ENCODE results near the gene SPAG9. TPM values are rescaled to one million over a fixed set of nuclear protein-coding genes. Genes with fewer than 3 reads are reported as not detected.
"Not testable (repeated sequence)": the region's sequence is repeated elsewhere in the genome, so short reads cannot be mapped to it uniquely, and the experiment has no call there.

SPAG9 gene
- total RNA-seq, 1 donor from 2014 or later: 116 TPM

- H3K9me3 ChIP-seq: no peaks in the 10 kb centered on the region
- H3K27me3 ChIP-seq: no peaks in the 10 kb centered on the region
- peak overlapping the region; percentile 55 for H3K4me3 ChIP-seq
- peaks cover 21% of the 10 kb centered on the region for H3K4me1 ChIP-seq
- H3K27ac ChIP-seq: peak overlapping the region; percentile 85
- intact Hi-C loops (cut with DNase I): no loop called here
- ATAC-seq: peak; percentile 91
- TF ChIP-seq CTCF (IDR thresholded peaks at IDR 0.05): no peak
- DNase-seq: peak; percentile 94
- H3K36me3 ChIP-seq: no peaks in the 10 kb centered on the region
Measured at GRCh38 chr17:50944054-50944901, 176.4 kb downstream of the SPAG9 start.

- Histone ChIP-seq H3K27me3 (no peaks in the 10 kb centered on the region), H3K4me1 (peaks cover 19% of the 10 kb centered on the region), H3K4me3 (no peak overlapping the region), H3K9me3 (no peaks in the 10 kb centered on the region), H3K27ac (peak overlapping the region; percentile 85), H3K36me3 (no peaks in the 10 kb centered on the region)
- DNase-seq (peak; percentile 51), ATAC-seq (no peak)
- no peak for TF ChIP-seq CTCF (IDR thresholded peaks at IDR 0.05)
- intact Hi-C loops (cut with DNase I): no loop called here
Measured at GRCh38 chr17:50943575-50943933, 177.1 kb downstream of the SPAG9 start.

DNA sequence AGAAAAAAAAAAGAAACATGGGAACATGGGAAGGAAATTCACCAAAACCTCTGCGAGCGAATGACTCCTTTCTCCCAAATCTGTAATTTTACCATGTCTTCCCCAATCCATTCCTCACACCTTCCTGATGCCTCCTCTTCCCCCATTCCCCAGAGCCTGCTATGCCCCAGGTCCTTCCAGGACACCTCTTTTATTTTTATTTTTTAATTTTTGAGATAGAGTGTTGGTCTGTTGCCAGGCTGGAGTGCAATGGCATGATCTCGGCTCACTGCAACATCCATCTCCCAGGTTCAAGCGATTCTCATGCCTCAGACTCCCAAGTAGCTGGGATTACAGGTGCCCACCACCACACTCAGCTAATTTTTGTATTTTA, 179.0 kb downstream of the SPAG9 start:
- intact Hi-C loops (cut with DNase I); DNase-seq; ATAC-seq; H3K9me3 ChIP-seq; H3K36me3 ChIP-seq; H3K27ac ChIP-seq; H3K27me3 ChIP-seq; H3K4me3 ChIP-seq: not testable (repeated sequence)
- peaks cover 12% of the 10 kb centered on the region for H3K4me1 ChIP-seq

DNA sequence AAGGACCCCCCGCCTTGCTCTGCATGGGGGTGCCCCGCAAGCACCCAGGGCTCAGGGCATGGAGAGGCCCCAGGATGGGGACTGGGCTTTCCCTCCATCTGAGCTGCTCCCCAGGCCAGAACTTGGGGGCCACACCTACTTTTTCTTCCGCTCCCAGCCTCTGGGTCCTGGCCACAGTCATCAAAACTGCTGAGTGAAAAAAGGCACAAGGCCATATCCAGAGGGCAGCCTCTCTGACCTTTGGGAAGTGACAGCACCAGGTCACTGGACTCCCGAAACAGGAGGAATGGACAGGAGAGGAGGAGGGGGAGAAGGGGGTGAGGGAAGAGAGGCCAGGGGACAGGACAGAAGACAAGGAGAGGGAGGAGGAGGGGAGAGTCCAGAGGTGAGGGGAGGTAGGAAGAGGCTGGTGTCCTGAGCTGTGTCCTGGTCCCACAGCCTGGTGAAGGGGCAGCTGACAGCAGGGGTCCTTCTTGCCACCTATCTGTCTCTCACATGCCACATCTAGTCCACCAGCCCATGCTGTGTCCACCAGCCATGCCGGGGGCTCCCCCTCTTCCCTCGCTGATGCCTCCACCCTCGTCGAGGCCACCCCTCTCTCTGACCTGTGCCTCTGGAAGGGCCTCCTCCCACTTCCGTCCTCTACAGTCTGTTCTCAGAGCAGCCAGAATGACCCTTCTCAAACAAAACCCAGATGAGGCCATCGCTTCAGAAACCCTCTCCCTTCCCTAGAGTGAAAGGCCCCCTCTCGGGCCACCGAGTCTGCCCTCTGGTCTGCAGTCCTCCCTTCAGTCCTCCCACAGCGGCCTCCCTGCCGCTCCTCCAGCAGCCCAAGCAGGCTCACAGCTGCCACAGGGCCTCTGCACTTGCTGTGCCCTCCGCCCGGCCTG, 180.6 kb downstream of the SPAG9 start:
- Histone ChIP-seq H3K4me1 (peaks cover 20% of the 10 kb centered on the region), H3K27me3 (no peaks in the 10 kb centered on the region), H3K9me3 (no peaks in the 10 kb centered on the region), H3K4me3 (no peak overlapping the region), H3K27ac (no peak overlapping the region), H3K36me3 (no peaks in the 10 kb centered on the region)
- DNase-seq: peak; percentile 57
- no peak for ATAC-seq
- TF ChIP-seq CTCF (IDR thresholded peaks at IDR 0.05): no peak
- intact Hi-C loops (cut with DNase I): no loop called here

- intact Hi-C loops (cut with DNase I): no loop called here
- Histone ChIP-seq H3K9me3 (no peaks in the 10 kb centered on the region), H3K27me3 (no peaks in the 10 kb centered on the region), H3K4me3 (no peak overlapping the region), H3K4me1 (peaks cover 16% of the 10 kb centered on the region), H3K36me3 (no peaks in the 10 kb centered on the region), H3K27ac (no peak overlapping the region)
- no peak for TF ChIP-seq CTCF (IDR thresholded peaks at IDR 0.05)
- DNase-seq (no peak), ATAC-seq (no peak)
Measured at GRCh38 chr17:50939542-50939794, 181.2 kb downstream of the SPAG9 start.

DNA sequence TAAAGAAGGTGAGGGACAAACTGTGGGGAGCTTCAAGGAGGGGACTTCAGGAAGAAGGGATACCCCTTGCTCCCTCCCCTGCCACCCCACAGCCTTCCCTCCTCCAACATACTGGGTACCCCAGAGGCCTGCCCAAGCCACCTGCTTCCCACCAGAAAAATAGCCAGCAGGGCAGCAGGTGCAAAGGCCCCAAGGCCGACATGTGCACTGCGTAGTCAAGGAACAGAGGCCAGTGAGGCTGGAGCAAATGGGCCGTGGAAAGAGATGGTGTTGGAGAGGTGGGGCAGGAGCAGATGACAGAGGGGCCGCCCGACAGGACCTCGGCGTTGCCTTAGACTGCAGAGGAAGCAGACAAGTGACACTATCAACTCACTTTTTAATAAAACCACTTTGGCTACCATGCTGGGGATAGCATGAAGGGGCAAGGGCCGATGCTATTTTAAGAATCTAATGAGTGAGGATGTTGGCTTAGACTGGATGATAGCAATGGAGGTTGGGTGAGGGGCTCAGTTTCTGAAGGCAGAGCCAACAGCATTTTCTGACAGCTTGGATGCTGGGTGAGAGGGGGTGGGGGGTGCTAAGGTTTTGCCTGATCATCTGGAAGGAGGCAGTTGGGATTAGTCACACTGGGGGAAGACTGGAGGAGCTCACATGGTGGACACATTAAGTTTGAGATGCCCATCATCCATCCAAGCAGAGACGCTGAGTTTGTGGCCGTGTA, 181.7 kb downstream of the SPAG9 start:
- no peaks in the 10 kb centered on the region for H3K9me3 ChIP-seq
- H3K36me3 ChIP-seq: no peaks in the 10 kb centered on the region
- intact Hi-C loops (cut with DNase I): no loop called here
- peaks cover 13% of the 10 kb centered on the region for H3K4me1 ChIP-seq
- no peaks in the 10 kb centered on the region for H3K27me3 ChIP-seq
- no peak overlapping the region for H3K27ac ChIP-seq
- DNase-seq (no peak), ATAC-seq (no peak)
- TF ChIP-seq CTCF (IDR thresholded peaks at IDR 0.05): no peak
- no peak overlapping the region for H3K4me3 ChIP-seq

Measured in upper lobe of right lung (tissue), 1 donor.